Measurements from ENCODE around the gene SERPINB1.
"Not testable (repeated sequence)": the region's sequence is repeated elsewhere in the genome, so short reads cannot be mapped to it uniquely, and the experiment has no call there.

The SERPINB1 gene

DNA sequence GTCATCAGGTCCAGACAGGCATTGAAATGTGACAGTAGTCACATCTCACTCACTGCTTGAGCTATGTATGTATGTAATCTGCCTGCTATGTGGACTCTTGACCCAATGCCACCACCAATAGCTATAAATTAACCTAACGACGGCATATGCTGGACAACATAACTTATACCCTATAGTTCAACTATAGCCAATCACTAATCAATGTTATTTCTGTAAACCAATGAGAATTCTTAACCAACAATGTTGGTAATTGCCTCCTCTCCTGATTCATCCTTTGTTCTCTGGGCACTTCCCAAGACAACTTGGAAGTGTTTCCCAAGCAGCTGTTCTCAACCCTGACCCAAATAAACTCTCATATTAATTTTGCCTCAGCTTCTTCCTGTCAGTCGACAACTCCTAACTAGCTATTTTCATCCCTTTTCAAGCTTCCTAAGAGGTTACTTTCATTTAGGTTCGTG is 24.1 kb upstream of the SERPINB1 start:
- DNase-seq: no peak

DNA sequence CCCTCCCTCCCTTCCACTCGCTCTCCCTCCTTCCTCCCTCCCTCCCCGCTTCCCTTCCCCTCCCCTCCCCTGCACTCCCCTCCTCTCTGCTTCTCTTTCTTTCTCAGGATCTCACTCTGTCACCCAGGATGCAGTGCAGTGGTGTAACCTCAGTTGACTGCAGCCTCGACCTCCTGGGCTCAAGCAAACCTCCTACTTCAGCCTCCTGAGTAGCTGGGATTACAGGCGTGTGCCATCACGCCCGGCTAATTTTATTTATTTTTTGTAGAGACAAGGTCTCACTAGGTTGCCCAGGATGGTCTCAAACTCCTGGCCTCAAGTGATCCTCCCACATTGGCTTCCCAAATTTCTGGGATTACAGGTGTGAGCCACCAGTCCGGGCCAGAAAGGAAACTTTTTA is 23.6 kb upstream of the SERPINB1 start:
- no peak for DNase-seq

DNA sequence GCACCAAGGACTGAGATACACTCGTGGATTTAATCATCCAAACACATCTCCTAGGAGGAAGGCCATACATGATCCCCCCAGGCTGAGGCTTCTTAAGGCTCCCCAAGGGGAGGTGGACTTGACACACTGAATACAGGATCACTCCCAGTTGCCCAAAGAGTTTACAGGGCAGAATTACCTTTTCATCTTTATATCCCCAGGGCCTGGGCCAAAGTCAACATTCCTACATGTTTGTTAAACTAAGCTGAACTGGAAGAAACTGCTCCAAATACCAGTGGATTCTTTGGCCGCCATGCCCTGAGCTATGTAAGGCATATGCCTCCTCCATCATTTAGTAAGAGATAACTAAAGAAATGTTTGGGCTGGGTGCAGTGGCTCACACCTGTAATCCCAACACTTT is 22.2 kb upstream of the SERPINB1 start:
- DNase-seq: no peak

DNA sequence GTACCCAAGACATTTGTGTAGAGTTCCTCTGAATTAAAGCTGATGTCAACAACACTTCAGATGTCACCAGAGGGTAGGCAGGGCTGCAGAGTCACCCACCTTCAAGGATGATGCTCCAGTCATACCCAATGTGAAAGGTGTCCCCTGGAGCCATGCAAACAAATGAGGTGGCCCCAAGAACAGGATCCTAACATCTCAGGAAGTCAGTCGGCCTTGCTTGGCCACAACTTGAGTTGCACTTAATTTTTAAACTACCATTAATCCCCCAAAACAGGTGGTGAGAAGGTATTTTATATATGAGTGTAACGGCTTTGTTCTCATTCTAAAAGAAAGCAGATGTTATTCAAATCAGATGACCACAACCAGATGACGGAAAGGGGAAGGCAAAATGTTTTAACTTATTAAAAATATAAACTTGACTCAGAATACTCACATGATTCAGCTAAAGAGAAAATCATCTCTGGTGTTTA is 21.1 kb upstream of the SERPINB1 start:
- DNase-seq: no peak

DNA sequence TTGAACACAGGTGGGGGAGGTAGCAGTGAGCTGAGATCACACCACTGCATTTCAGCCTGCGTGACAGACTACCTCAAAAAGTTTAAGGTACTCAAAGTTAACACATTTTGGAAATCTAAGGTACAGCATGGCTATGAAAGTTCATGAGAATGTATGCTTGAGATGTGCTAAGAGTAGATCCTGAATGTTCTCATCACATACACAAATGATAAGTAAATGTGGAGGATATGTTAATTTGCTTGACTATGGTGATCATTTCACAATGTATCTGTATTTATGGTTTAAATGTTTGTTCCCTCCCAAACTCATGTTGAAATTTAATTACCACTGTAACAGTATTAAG is 20.1 kb upstream of the SERPINB1 start:
- DNase-seq: no peak

DNA sequence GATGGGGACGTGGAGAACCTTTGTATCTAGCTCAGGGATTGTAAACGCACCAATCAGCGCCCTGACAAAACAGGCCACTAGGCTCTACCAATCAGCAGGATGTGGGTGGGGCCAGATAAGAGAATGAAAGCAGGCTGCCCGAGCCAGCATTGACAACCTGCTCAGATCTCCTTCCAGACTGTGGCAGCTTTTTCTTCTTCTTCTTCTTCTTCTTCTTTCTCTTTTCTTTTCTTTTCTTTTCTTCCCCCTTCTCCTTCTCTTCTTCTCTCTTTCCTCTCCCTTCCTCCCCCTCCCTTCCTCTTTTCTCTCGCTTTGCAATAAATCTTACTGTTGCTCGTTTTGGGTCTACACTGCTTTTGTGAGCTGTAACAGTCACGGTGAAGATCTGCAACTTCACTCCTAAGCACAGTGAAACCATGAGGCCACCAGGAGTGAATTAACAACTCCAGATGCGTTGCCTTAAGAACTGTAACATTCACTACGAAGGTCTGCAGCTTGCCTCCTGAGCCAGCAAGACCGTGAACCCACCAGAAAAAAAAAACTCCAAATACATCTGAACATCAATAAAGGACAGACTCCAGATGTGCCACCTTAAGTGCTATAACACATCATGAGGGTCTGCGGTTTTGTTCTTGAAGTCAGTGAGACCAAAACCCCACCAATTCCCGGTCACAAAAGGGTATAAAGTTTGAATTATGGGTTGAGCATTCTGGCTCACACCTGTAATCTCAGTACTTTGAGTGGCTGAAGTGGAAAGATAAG is 19.6 kb upstream of the SERPINB1 start:
- no peak for DNase-seq

DNA sequence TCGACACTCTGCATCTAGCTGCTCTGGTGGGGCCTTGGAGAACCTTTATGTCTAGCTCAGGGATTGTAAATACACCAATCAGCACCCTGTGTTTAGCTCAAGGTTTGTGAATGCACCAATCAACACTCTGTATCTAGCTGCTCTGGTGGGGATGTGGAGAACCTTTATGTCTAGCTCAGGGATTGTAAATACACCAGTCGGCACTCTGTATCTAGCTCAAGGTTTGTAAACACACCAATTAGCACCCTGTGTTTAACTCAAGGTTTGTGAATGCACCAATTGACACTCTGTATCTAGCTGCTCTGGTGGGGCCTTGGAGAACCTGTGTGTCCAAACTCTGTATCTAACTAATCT is 19.0 kb upstream of the SERPINB1 start:
- not testable (repeated sequence) for DNase-seq

DNA sequence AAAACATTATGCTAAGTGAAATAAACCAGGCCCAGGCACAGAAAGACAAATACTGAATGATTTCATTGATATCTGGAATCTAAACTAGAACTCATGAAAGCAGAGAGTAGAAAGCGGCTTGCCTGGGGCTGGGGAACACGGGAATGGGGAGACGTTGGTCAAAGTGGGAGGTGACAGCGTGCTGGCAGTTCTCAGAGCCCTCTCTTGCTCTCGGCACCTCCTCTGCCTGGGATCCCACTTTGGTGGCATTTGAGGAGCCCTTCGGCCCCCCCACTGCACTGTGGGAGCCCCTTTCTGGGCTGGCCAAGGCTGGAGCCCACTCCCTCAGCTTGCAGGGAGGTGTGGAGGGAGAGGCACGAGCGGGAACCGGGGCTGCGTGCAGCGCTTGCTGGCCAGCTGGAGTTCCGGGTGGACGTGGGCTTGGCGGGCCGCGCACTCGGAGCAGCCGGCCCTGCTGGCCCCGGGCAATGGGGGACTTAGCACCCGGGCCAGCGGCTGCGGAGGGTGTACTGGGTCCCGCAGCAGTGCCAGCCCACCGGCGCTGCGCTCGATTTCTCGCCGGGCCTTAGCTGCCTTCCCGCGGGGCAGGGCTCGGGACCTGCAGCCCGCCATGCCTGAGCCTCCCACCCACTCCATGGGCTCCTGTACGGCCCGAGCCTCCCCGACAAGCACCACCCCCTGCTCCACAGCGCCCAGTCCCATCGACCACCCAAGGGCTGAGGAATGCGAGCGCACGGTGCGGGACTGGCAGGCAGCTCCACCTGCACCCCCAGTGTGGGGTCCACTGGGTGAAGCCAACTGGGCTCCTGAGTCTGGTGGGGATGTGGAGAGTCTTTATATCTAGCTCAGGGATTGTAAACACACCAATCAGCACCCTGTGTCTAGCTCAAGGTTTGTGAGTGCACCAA is 18.4 kb upstream of the SERPINB1 start:
- DNase-seq: not testable (repeated sequence)

DNA sequence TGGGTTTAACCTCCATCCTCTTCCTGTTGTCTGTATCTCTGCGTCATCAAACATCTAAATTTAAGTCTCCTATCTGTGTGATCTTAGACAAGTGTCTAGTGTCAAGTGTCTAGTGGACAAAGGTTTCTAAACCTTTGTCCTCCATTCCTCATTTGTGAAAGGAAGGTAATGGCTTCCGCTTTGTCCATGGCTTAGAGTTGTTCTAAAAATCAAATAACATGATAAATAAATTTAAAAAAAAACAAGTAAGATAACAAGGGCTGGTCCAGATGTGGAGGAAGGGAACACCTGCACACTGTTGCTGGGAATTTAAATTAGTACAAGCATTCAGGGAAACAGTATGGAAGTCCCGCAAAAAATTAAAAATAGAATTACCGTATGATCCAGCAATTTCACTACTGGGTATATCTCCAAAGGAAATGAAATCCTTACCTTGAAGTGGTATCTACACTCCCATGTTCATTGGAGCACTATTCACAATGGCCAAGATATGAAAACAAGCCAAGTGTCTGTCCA is 17.6 kb upstream of the SERPINB1 start:
- DNase-seq: no peak

DNA sequence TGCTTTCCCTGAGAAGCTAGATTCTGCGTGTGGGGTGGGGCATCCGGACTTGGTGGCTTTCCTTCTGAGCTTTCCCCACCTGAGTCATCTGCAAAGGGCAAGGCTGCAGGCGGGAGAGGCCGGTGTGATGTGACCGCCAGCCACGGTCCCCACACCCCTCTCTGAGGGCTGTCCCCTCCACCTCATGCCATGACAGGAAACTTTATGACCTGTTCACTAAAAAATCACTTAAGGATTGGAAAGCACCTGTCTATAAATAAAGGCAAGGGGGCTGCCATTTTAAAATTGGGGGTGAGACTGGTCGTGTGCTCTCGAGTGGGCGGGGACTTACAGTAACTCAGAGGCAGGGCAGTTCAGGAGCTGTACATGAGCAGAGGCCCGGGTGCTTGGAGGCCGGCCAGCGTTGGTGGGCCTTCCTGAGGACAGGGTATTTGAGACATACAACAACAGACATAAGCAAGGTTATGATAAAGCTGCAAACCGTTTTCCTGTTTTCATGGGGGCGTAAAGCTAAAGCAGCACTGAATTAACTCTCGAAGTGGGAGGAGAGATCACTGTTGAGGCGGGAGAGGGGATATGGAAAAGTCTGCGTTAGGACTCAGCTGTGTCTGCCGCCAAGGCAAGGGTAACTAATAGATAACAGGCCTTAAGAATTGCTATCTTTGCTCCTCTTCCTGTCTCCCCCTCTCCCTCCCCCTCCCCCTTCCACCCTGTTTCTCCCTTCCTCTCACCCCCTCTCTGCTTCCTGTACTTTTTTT is 16.1 kb upstream of the SERPINB1 start:
- peak; percentile 65 to 72 for DNase-seq

DNA sequence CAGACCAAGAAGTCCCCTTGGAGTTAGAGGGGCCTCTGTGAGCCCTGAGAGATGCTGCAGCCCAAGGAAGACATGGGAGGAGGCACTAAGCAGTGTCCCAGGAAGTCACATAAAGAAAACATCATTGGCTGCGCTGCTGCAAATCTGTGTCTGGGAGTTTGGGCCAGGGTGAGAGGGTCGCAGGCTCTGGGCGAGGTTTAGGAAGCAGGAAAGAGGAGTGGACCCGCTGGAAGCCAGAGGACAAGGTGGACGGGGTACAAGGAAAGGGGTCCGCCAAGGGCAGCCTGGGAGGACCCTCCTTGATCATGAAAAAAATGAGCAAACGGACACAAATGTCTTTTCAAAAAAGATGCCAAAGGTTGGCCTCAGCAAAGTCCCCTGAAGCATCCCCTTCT is 15.5 kb upstream of the SERPINB1 start:
- DNase-seq: no peak

DNA sequence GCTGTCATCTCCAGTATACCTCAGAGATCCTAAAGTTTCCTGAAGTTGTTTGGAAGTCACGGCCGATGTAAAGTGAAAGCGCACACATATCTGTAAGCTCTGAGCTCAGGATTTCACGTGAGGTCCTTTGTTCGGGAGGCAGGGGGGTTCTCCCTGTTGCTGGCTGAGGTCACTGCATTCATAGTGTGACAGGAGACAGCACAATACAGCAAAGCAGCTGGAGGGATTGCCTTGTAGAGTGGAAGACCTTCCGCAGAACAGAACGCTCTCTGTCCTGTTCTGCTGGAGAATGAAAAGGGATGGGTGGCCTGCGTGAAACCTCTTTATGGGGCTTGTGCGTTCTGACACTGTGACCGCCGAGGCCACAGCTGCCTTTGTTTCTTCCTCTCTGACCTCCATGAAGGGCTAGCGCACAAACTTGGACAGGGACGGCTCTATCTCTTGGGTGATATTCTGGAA is 13.4 kb upstream of the SERPINB1 start:
- no peak for DNase-seq

DNA sequence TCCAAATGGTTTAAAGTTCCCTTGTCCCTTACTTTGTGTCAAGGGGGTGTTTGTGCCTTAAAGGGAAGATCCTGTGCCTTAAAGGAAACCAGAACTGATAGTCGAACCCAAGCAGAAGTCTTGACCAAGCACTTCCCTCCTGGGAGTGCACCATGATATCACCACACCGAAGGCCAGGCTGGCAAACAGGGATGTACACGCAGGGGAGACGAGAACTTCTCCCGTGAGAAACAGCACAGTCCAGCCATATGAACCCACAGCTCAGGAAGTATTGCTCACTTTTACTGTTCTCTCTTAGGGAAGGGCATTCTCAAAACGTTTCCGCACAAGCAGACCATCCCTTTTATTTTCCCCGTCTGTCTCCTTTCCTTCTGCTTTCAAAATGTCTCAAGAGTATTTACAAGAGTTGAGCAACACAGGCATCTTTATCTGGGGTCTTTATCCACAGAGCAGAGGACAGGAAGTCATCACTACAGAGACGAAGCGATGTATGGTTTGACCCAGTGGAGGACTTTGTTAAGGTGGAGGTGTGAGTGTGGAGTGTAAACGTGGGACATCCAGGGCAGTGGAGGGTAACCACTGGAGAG is 12.8 kb upstream of the SERPINB1 start:
- DNase-seq: no peak

DNA sequence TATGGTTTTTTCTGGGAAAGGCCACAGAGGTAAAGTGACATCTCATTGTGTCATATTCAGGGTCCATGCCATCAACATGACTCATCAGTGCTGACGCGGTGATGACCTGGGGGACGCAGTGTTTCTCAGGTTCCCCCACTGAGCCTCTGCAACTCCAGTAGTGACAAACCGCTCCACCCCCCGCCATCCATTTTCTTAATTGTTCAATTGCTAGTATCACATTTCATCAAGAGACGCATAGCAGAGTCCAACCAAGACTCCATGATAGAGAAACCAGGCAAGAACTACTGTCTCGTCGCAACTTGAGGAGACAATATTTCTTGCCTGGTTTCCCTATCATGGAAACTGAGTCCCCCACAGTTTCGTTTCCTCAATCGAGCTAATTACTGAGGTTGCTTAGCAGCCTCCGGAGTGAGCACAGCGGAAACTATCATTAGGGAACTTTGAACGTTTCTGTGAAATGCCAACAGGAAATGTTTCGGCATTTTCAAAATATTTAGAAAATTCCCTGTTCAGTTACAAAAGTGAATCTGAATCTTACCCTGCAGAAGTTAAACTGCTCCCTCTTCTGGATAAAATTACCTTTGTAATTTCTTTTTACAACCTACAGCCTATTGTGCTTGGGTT is 12.2 kb upstream of the SERPINB1 start:
- DNase-seq: peak; percentile 79 to 85

DNA sequence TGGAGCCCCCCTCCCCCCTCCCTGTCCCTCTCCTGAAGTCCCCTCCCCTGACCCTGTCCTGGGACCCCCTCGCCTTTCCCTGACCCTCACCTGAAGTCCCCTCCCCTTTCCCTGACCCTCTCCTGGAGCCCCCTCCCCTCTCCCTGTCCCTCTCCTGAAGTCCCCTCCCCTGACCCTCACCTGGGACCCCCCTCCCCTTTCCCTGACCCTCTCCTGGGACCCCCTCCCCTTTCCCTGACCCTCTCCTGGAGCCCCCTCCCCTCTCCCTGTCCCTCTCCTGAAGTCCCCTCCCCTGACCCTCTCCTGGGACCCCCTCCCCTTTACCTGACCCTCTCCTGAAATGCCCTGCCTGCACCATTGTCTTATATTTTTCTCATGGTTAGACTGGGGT is 11.7 kb upstream of the SERPINB1 start:
- DNase-seq: not testable (repeated sequence)

DNA sequence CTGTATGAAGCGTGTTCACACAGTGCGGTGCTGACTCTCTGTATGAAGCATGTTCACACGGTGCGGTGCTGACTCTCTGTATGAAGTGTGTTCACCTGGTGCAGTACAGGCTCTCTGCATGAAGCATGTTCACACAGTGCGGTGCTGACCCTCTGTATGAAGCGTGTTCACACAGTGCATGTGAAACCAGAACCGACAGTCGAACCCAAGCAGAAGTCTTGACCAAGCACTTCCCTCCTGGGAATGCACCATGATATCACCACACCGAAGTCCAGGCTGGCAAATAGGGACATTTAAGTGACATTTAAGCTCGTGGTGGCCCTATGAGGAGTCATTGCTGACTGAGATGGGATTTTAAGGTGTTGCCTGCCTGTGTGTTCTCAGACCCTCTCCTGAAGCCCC is 11.3 kb upstream of the SERPINB1 start:
- DNase-seq: no peak

DNA sequence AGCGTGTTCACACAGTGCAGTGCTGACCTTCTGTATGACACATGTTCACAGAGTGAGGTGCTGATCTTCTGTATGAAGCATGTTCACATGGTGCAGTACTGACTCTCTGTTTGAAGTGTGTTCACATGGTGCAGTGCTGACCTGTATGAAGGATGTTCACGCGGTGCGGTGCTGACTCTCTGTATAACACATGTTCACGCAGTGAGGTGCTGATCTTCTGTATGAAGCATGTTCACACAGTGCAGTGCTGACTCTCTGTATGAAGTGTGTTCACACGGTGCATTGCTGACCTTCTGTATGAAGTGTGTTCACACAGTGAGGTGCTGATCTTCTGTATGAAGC is 10.8 kb upstream of the SERPINB1 start:
- DNase-seq: no peak

DNA sequence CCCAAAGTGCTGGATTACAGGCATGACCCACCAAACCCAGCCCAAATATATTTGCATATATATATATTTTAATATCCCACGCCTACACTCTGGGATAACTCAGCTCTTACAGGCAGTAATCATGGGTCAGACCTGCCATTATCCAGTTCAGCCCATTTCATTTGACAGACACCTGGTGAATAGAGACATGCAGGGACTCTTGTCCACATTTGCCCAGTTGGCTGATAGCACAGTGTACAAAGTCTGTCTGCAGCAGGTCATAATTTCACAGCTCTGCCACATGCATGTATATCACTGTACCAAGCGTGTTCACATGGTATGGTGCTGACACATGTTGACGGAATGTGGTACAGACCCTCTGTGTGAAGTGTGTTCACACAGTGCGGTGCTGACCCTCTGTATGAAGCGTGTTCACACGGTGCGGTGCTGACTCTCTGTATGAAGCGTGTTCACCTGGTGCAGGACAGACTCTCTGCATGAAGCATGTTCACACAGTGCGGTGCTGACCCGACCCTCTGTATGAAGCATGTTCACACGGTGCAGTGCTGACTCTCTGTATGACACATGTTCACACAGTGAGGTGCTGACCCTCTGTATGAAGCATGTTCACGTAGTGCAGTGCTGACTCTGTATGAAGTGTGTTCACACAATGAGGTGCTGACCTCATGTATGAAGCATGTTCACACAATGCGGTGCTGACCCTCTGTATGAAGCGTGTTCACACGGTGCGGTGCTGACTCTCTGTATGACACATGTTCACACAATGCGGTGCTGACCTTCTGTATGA is 10.3 kb upstream of the SERPINB1 start:
- no peak for DNase-seq

DNA sequence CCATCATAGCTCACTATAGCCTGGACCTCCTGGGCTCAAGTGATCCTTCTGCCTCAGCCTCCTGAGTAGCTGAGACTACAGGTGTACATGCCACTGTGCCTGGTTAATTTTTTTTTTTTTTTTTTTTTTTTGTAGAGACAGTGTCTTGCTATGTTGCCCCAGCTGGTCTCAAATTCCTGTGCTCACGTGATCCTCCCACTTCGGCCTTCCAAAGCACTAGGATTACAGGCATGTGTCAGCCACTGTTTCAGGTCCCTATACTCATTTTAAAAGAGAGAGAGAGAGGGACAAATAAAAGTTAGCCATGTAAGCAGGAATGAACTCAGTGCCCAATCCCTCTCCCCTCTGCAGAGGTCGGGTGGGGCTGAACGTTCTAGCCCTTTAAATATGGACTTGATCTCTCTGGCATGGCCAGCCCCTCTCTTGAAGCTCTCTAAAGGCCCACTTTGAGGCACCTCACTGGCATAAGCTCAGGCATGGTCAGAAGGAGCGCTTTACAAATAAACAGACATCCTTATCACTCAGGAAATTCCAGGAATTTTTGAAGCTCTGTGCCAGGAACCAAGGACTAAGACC is 9.0 kb upstream of the SERPINB1 start:
- DNase-seq: no peak

DNA sequence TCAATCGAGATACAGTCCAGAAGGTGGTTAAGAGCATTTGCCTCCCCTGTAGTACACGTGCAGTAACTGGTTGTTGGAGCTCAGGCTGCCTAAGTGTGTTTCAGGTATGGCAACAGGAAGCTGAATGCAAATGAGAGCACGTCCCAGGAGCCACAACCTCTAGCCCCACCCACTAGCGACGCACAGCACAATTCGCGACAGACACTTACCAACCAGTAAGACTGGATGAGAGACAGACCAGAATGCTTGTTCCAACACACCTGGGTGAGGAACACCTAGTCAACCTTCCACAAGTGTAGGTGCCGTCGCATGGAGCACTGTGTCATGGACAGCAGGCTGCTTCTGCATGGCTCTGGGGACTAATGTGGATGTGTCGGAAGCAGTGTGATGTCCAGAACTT is 7.2 kb upstream of the SERPINB1 start:
- peak; percentile 64 to 71 for DNase-seq

DNA sequence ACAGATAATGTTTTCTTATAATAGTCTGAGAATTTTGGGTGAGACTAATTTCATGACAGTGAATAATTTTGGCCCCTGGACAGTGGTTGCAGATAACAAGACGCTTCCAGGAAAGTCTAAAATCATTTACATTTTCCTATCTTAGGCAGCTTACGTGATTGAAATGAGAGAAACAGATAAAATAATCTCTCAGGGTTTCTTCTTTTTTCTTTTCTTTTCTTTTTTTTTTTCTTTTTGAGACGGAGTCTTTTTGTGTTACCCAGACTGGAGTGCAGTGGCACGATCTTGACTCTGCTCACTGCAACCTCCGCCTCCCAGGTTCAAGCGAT is 4.2 kb upstream of the SERPINB1 start:
- DNase-seq: no peak
